Rectal smooth muscle tissue (tissue), 1 donor: ENCODE results near the gene POLE.

Experiments used
- H3K27ac ChIP-seq: one replicate; pipeline ENCODE4 v1.7.0; 2013; ENCODE audit warnings: low read depth, low read length, inconsistent platforms
- H3K27me3 ChIP-seq: one replicate; pipeline ENCODE4 v1.7.0; 2013; ENCODE audit warnings: low read length; ENCODE audit not compliant: control insufficient read depth, insufficient read depth
- H3K36me3 ChIP-seq: one replicate; pipeline ENCODE4 v1.7.0; 2013; ENCODE audit warnings: low read length; ENCODE audit not compliant: control insufficient read depth, insufficient read depth
- H3K4me1 ChIP-seq: one replicate; pipeline ENCODE4 v1.7.0; 2013; ENCODE audit warnings: low read length; ENCODE audit not compliant: control insufficient read depth, insufficient read depth
- H3K4me3 ChIP-seq: one replicate; pipeline ENCODE4 v1.7.0; 2013; ENCODE audit warnings: low read length
- H3K9ac ChIP-seq: one replicate; pipeline ENCODE4 v1.7.0; 2013; ENCODE audit warnings: low read length

The POLE gene

GRCh38 chr12:132639956-132640520 is 47.1 kb downstream of the POLE start:
- H3K4me3 ChIP-seq = no peak overlapping the region
- peaks cover 34% of the 10 kb centered on the region for H3K36me3 ChIP-seq
- H3K4me1 ChIP-seq = no peaks in the 10 kb centered on the region

GRCh38 chr12:132638541-132639408 is 48.4 kb downstream of the POLE start:
- H3K9ac ChIP-seq = no peak overlapping the region
- H3K4me1 ChIP-seq = no peaks in the 10 kb centered on the region
- peaks cover 41% of the 10 kb centered on the region for H3K36me3 ChIP-seq
- no peak overlapping the region for H3K27ac ChIP-seq
- no peak overlapping the region for H3K4me3 ChIP-seq
- no peaks in the 10 kb centered on the region for H3K27me3 ChIP-seq

More at GRCh38 chr12:132639956-132640520, 47.1 kb downstream of the POLE start:
- no peak overlapping the region for H3K9ac ChIP-seq
- H3K27ac ChIP-seq = no peak overlapping the region
- no peaks in the 10 kb centered on the region for H3K27me3 ChIP-seq

- Histone ChIP-seq H3K4me3 (no peak overlapping the region), H3K9ac (no peak overlapping the region), H3K4me1 (no peaks in the 10 kb centered on the region), H3K36me3 (peaks cover 42% of the 10 kb centered on the region), H3K27ac (no peak overlapping the region), H3K27me3 (no peaks in the 10 kb centered on the region)
Observed at GRCh38 chr12:132637811-132638210, 49.3 kb downstream of the POLE start.

GRCh38 chr12:132635076-132635955 is 51.8 kb downstream of the POLE start:
- Histone ChIP-seq H3K27me3 (no peaks in the 10 kb centered on the region), H3K36me3 (peaks cover 53% of the 10 kb centered on the region), H3K4me3 (no peak overlapping the region), H3K27ac (no peak overlapping the region), H3K9ac (no peak overlapping the region), H3K4me1 (no peaks in the 10 kb centered on the region)

GRCh38 chr12:132634411-132634990 is 52.6 kb downstream of the POLE start:
- no peak overlapping the region for H3K27ac ChIP-seq
- H3K4me3 ChIP-seq = no peak overlapping the region
- peaks cover 49% of the 10 kb centered on the region for H3K36me3 ChIP-seq
- H3K4me1 ChIP-seq = no peaks in the 10 kb centered on the region
- H3K27me3 ChIP-seq = no peaks in the 10 kb centered on the region
- H3K9ac ChIP-seq = no peak overlapping the region

- no peaks in the 10 kb centered on the region for H3K4me1 ChIP-seq
- no peak overlapping the region for H3K9ac ChIP-seq
- no peak overlapping the region for H3K4me3 ChIP-seq
- H3K27me3 ChIP-seq = no peaks in the 10 kb centered on the region
- H3K36me3 ChIP-seq = peaks cover 46% of the 10 kb centered on the region
- H3K27ac ChIP-seq = no peak overlapping the region
Observed at GRCh38 chr12:132633901-132634300, 53.2 kb downstream of the POLE start.

GRCh38 chr12:132633398-132633797 is 53.7 kb downstream of the POLE start:
- Histone ChIP-seq H3K9ac (no peak overlapping the region), H3K4me1 (no peaks in the 10 kb centered on the region), H3K27me3 (no peaks in the 10 kb centered on the region), H3K4me3 (no peak overlapping the region), H3K36me3 (peaks cover 44% of the 10 kb centered on the region), H3K27ac (no peak overlapping the region)

- Histone ChIP-seq H3K4me3 (no peak overlapping the region), H3K27me3 (no peaks in the 10 kb centered on the region), H3K4me1 (no peaks in the 10 kb centered on the region), H3K9ac (no peak overlapping the region), H3K36me3 (peaks cover 40% of the 10 kb centered on the region), H3K27ac (no peak overlapping the region)
Observed at GRCh38 chr12:132632521-132633228, 54.5 kb downstream of the POLE start.

- H3K4me3 ChIP-seq = no peak overlapping the region
- peaks cover 35% of the 10 kb centered on the region for H3K36me3 ChIP-seq
- H3K27ac ChIP-seq = no peak overlapping the region
- no peaks in the 10 kb centered on the region for H3K27me3 ChIP-seq
- H3K9ac ChIP-seq = no peak overlapping the region
- H3K4me1 ChIP-seq = no peaks in the 10 kb centered on the region
Observed at GRCh38 chr12:132631666-132632065, 55.5 kb downstream of the POLE start.

GRCh38 chr12:132630672-132631071 is 56.5 kb downstream of the POLE start:
- Histone ChIP-seq H3K4me1 (no peaks in the 10 kb centered on the region), H3K27me3 (no peaks in the 10 kb centered on the region), H3K27ac (no peak overlapping the region), H3K36me3 (peaks cover 32% of the 10 kb centered on the region), H3K9ac (no peak overlapping the region), H3K4me3 (no peak overlapping the region)

GRCh38 chr12:132629330-132629729 is 57.8 kb downstream of the POLE start:
- Histone ChIP-seq H3K9ac (no peak overlapping the region), H3K27me3 (no peaks in the 10 kb centered on the region), H3K36me3 (peaks cover 31% of the 10 kb centered on the region)

More at GRCh38 chr12:132629330-132629729, 57.8 kb downstream of the POLE start:
- no peaks in the 10 kb centered on the region for H3K4me1 ChIP-seq
- no peak overlapping the region for H3K4me3 ChIP-seq
- no peak overlapping the region for H3K27ac ChIP-seq
